Psoas muscle (tissue), 8 donors: ENCODE results near the gene N4BP2L2. TPM values are rescaled to one million over a fixed set of nuclear protein-coding genes. Genes with fewer than 3 reads are reported as not detected.

ENCODE experiments used
- ATAC-seq, 4 donors: fragments of 200-7000 bp; cut with Tn5 transposase; one replicate each; pipeline ENCODE4 v1.9.1; 2020; ENCODE audit warnings: moderate library complexity in 3 of 4, mild to moderate bottlenecking in 2 of 4
- DNase-seq, 2 donors: peaks; one replicate each; pipeline ENCODE4 v3.0.0-alpha.2; 2020
- H3K27ac ChIP-seq: fragments of 200-600 bp; one replicate; pipeline ENCODE4 v1.8.0; 2022
- H3K27me3 ChIP-seq, 3 donors: fragments of 200-600 bp in 1 of 3; one replicate each; pipeline versions ENCODE4 v1.6.1 to v1.8.0; 2013 to 2022; ENCODE audit warnings: low read length in 2 of 3, mild to moderate bottlenecking in 2 of 3, moderate library complexity in 1 of 3; ENCODE audit not compliant: insufficient read depth in 3 of 3
- H3K36me3 ChIP-seq, 2 donors: fragments of 200-600 bp in 1 of 2; one replicate each; pipeline versions ENCODE4 v1.6.1 to v1.8.0; 2013 to 2022; ENCODE audit warnings: low read depth in 1 of 2, mild to moderate bottlenecking in 1 of 2, moderate library complexity in 1 of 2; ENCODE audit not compliant: insufficient read depth in 1 of 2
- H3K4me1 ChIP-seq: fragments of 200-600 bp; one replicate; pipeline ENCODE4 v1.8.0; 2022
- H3K4me3 ChIP-seq: fragments of 200-600 bp; one replicate; pipeline ENCODE4 v1.8.0; 2022; ENCODE audit warnings: mild to moderate bottlenecking
- H3K9me3 ChIP-seq: fragments of 200-600 bp; one replicate; pipeline ENCODE4 v1.8.0; 2022
- WGBS, 3 donors: extraction: QIAGEN DNeasy Blood & Tissue Kit; methylation state at CpG; one replicate each; pipeline versions ENCODE4 v1.1.6 to v1.1.7; 2013; 5-methylcytosine and 5-hydroxymethylcytosine counted together
- intact Hi-C, 2 donors: fragments of 100-400 bp; cut with DNase I; formaldehyde crosslinking; loops; one replicate each; pipeline versions ENCODE4 v1.11.0 to v1.14.2; 2022
- polyA plus RNA-seq, 3 donors: library from polyadenylated mRNA; stranded (reverse); fragments of 200-250 nt; gene quantifications; one replicate each; pipeline ENCODE4 v1.2.3, GENCODE V29; 2013
- total RNA-seq, 4 donors: library from RNA; stranded (reverse); fragmentation: NEBNext Ultra II Directional in 2 of 4; extraction: Animal tissue kit (Norgen Biotek cat#: 25700) in 2 of 4; gene quantifications; one replicate each; pipeline versions ENCODE4 v1.2.1 to v1.2.4, GENCODE V29; 2021 to 2023
- TF ChIP-seq, protein P1 (sequence below): fragments of 200-600 bp; IDR thresholded peaks from one replicate; pipeline ENCODE4 v1.8.0; 2022; ENCODE audit warnings: antibody characterized with exemption
- donor health status: healthy with polysubstance abuse.
- donor health status: DM: no; HTN: no; CAD: no; lungs with moderate emphysema.
- donor health status: Bipolar disorder and iron deficiency.
- donor health status: healthy.
- donor health status: DM: yes; HTN: yes; CAD: no.
- donor health status: DM: no; HTN: no; CAD: no.
- donor health status: DM: no; HTN: no; CAD: no.
- donor health status: DM: yes; HTN: yes; CAD: no.

The N4BP2L2 gene
- total and polyA plus RNA-seq, 7 donors, result 23.6 to 153 (median 102) TPM

DNA sequence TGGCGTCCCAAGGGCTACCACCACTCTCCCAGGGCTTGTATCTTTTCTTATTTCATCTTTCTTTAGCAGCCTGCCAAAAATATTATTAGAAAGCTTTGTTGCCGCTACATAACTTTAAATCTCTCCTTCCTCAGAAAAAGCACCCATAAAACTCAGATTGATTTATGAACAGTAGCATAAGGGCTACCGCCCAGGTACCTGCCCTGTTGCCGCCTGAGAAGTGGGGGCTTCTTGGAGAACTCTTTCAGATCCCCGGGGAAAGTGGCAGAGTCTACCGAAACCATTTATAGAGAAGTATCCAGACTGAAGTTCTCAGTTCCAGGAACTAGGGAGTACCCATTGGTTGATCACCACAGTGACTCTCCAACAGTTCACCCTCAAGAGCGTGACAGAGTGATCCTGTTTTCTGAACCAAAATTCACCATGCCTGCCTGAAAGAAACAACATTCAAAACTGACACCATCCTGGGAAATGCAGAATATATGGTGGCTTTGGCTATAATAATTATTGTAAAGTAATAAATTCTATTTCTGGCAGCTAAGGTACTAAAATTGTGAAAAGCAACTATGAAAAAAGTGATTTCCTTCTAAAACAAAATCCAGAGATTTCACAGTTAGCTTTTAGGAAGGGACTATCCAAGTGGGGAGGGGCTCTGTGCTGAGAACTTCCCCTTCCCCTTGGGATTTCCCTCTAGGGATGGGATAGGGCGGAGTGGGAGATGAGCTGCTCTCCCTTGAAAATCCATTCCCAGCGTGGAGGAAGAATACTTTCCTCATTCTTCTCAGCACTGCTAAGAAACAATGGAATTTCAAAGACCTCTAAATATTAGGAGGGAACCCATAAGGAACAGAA lies 109.8 kb downstream of the N4BP2L2 start:
- ATAC-seq (no peak), DNase-seq (no peak)
- intact Hi-C loops, result loop anchor here (5.0 to 10.0 kb wide), 2 partner anchors 106 to 108 kb away; partner anchors contain the start of gene N4BP2L2 (in 2 of the 2)
- TF ChIP-seq, protein P1, sequence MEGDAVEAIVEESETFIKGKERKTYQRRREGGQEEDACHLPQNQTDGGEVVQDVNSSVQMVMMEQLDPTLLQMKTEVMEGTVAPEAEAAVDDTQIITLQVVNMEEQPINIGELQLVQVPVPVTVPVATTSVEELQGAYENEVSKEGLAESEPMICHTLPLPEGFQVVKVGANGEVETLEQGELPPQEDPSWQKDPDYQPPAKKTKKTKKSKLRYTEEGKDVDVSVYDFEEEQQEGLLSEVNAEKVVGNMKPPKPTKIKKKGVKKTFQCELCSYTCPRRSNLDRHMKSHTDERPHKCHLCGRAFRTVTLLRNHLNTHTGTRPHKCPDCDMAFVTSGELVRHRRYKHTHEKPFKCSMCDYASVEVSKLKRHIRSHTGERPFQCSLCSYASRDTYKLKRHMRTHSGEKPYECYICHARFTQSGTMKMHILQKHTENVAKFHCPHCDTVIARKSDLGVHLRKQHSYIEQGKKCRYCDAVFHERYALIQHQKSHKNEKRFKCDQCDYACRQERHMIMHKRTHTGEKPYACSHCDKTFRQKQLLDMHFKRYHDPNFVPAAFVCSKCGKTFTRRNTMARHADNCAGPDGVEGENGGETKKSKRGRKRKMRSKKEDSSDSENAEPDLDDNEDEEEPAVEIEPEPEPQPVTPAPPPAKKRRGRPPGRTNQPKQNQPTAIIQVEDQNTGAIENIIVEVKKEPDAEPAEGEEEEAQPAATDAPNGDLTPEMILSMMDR, result no peak
- WGBS, 3 donors, result 41 to 57% (median 49%) methylated on average over 9 of the region's 9 CpGs
- peaks cover 11% of the 10 kb centered on the region for H3K4me1 ChIP-seq
- H3K36me3 ChIP-seq, result peaks cover 0 to 36% of the 10 kb centered on the region in 2 donors
- peak overlapping the region; percentile 88 for H3K27ac ChIP-seq
- peak overlapping the region; percentile 84 for H3K4me3 ChIP-seq
- no peaks in the 10 kb centered on the region for H3K9me3 ChIP-seq
- no peaks in the 10 kb centered on the region for H3K27me3 ChIP-seq

DNA sequence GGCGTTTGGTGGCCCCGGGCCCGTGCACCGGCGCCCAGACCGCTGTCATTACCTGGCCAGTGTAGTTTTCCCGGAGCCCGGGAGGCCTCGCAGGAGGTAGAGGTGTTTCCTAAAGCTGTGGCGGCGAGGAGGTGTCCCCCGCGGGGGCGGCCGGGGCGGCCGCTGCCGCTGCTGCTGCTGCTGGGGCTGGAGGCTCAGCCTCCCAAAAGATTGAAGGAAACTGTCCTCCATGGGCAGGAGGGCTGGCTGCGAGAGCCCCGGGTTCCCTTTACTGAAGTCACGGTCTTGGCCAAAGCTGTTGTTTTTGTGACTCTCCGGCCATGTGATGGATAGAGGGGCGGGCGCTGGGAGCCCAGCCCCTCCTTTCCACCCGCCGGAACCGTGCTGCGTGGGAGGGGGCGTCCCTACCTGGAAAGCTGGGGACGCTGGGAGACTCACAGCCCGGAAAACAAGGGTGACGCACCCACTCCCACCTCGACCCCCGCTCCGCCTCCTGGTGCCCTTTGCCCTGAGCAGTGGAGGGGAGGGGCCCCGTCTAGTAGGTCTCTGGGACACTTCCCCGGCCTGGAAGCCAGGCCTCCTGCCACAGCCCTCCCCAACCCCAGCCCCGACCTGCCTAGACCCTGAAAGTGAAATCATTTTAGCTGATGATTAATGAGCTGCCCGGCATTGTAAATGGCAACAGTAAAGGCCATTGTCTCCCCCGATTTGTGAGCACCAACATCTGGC lies 110.6 kb downstream of the N4BP2L2 start, which contains the start of gene N4BP2L1:
TSS of gene N4BP2L1 (minus strand) at position 279 of the 729 bp plus-strand sequence. CDS start at position 231, 48 bp downstream.
- 1% methylated on average over 37 to 40 of the region's 40 CpGs for WGBS, 3 donors
- peak within 1 kb of the TSS; percentile 84 for H3K4me3 ChIP-seq
- DNase-seq, result peak; percentile 71 to 83
- H3K9me3 ChIP-seq, result no peaks in the 10 kb centered on the region
- intact Hi-C loops, result loop anchor here (5.0 to 10.0 kb wide), 2 partner anchors 107 to 109 kb away; partner anchors contain the start of gene N4BP2L2 (in 2 of the 2)
- ATAC-seq, result peak; percentile 53 to 65 (median 60)
- H3K4me1 ChIP-seq, result peaks cover 11% of the 10 kb centered on the region
- no peaks in the 10 kb centered on the region for H3K27me3 ChIP-seq
- TF ChIP-seq, protein P1, result no peak
- peaks cover 0 to 36% of the 10 kb centered on the region in 2 donors for H3K36me3 ChIP-seq
- peak within 1 kb of the TSS; percentile 88 for H3K27ac ChIP-seq

DNA sequence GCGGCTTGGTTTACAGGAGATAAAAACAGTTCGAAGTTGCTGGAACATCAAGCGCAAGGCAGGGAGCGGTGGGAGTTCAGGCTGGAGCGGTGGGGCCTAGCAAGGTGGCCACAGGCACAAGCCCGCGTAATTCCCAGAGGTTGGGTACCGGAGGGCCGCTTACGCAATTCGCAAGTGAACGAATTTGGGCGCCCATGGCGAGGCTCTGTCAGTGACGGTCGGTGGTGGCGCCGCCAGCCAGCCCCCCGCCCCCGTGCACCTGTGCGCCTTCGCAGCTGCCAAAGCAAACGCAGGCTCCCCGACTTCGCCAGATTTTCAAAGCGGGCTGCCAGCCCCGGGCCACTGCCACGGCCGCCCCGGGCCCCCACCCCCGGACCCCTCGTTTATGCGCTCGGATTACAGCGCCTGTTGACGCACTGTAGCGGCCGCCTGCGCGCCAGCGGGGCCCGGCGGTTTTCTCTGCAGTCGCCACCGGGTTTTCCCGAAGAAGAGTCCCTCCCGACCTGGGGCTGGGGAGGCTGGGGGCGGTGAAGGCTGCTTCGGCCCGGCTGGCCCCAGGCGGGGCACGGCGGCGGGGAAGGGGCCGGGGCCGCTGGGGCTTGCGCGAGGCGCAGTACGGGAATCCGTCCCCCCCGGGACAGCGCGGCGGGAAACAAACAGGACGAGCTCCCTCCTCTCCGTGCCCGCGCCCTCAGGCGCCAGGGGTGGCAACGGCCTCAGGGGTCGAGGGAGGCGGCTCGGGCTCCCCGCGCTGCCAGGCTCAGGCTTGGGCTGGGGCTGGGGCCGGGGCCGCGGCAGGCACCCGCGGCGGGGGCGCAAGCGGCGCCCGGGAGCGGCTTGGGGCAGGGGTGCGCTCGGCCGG lies 111.4 kb downstream of the N4BP2L2 start:
- peaks cover 11% of the 10 kb centered on the region for H3K4me1 ChIP-seq
- no peaks in the 10 kb centered on the region for H3K27me3 ChIP-seq
- peaks cover 0 to 28% of the 10 kb centered on the region in 2 donors for H3K36me3 ChIP-seq
- H3K4me3 ChIP-seq, result peak overlapping the region; percentile 84
- DNase-seq (peak; percentile 64 to 79), ATAC-seq (peak; percentile 61 to 71 (median 62))
- intact Hi-C loops, result loop anchor here (5.0 to 10.0 kb wide), 2 partner anchors 108 to 110 kb away; partner anchors contain the start of gene N4BP2L2 (in 2 of the 2)
- no peaks in the 10 kb centered on the region for H3K9me3 ChIP-seq
- peak overlapping the region; percentile 88 for H3K27ac ChIP-seq
- WGBS, 3 donors, result 1% methylated on average over 61 to 90 of the region's 90 CpGs
- TF ChIP-seq, protein P1, result no peak
